HG03354 (cell line): Measurements from ENCODE around the gene TMEM164.
A peak's percentile ranks its signal among the peaks of the same experiment; 100 is the strongest.

Experiments used
- ATAC-seq: cut with Tn5 transposase; IDR thresholded peaks from one replicate; pipeline ENCODE4 v1.9.1; 2021; ENCODE audit warnings: mild to moderate bottlenecking; ENCODE audit not compliant: unreplicated experiment, poor library complexity, severe bottlenecking

Gene TMEM164

GRCh38 chrX:110060846-110061537 lies 58.1 kb downstream of the TMEM164 start:
- ATAC-seq: no peak

- no peak for ATAC-seq
These were observed 60.0 kb downstream of the TMEM164 start for GRCh38 chrX:110062919-110063318.

- no peak for ATAC-seq
These were observed 63.7 kb downstream of the TMEM164 start for GRCh38 chrX:110066488-110067225.

GRCh38 chrX:110070970-110071369 lies 68.1 kb downstream of the TMEM164 start:
- no peak for ATAC-seq

GRCh38 chrX:110081320-110081719 lies 78.4 kb downstream of the TMEM164 start:
- no peak for ATAC-seq

- no peak for ATAC-seq
These were observed 78.8 kb downstream of the TMEM164 start for GRCh38 chrX:110081740-110082139.

GRCh38 chrX:110082161-110082560 lies 79.2 kb downstream of the TMEM164 start:
- no peak for ATAC-seq

GRCh38 chrX:110086162-110086915 lies 83.4 kb downstream of the TMEM164 start:
- ATAC-seq: no peak

- ATAC-seq: no peak
These were observed 84.1 kb downstream of the TMEM164 start for GRCh38 chrX:110086916-110087484.

GRCh38 chrX:110087485-110088356 lies 84.8 kb downstream of the TMEM164 start:
- no peak for ATAC-seq

GRCh38 chrX:110089656-110090403 lies 86.9 kb downstream of the TMEM164 start:
- ATAC-seq: no peak

- no peak for ATAC-seq
These were observed 95.0 kb downstream of the TMEM164 start for GRCh38 chrX:110097920-110098319.

- no peak for ATAC-seq
These were observed 100.4 kb downstream of the TMEM164 start for GRCh38 chrX:110103344-110103743.

- no peak for ATAC-seq
These were observed 101.2 kb downstream of the TMEM164 start for GRCh38 chrX:110104078-110104477.

- ATAC-seq: peak; percentile 59
These were observed 105.5 kb downstream of the TMEM164 start for GRCh38 chrX:110108381-110108821.

GRCh38 chrX:110114260-110114776 lies 111.4 kb downstream of the TMEM164 start:
- no peak for ATAC-seq

- no peak for ATAC-seq
These were observed 113.4 kb downstream of the TMEM164 start for GRCh38 chrX:110116066-110116980.
